ENCODE results near the gene MC3R. TPM values are rescaled to one million over a fixed set of nuclear protein-coding genes. Genes with fewer than 3 reads are reported as not detected.
A peak's percentile ranks its signal among the peaks of the same experiment; 100 is the strongest.
"Not testable (repeated sequence)": the region's sequence is repeated elsewhere in the genome, so short reads cannot be mapped to it uniquely, and the experiment has no call there.

MC3R gene
- total RNA-seq, 2 donors from 2014 or later = not detected

DNA sequence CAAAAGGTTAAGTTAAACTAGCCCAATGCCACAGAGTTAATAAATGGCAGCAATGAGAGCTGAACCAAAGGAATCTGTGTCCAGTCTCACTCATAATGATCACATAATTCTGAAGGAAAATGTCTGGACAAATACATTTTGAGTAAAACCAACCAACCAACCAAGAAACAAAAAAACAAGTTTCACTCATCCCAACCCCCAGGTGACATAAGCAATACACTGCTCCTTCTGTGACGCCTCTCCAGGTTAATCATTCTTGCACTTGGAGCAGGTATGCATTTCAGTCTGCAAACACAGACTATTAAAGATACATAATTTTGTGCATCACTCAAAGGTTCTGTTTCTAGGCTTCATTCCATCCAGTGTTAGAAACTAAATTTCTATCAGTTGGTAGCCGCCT, 35.2 kb upstream of the MC3R start:
- DNase-seq (ENCODE audit: low spot score) = no peak
- no peaks in the 10 kb centered on the region for H3K36me3 ChIP-seq
- intact Hi-C loops (cut with DNase I) = no loop called here
- H3K27ac ChIP-seq = no peak overlapping the region
- 73% methylated on average over 2 of the region's 2 CpGs for WGBS
- H3K4me3 ChIP-seq = no peak overlapping the region
- no peaks in the 10 kb centered on the region for H3K4me1 ChIP-seq (replicated peaks)
- TF ChIP-seq, protein P1, sequence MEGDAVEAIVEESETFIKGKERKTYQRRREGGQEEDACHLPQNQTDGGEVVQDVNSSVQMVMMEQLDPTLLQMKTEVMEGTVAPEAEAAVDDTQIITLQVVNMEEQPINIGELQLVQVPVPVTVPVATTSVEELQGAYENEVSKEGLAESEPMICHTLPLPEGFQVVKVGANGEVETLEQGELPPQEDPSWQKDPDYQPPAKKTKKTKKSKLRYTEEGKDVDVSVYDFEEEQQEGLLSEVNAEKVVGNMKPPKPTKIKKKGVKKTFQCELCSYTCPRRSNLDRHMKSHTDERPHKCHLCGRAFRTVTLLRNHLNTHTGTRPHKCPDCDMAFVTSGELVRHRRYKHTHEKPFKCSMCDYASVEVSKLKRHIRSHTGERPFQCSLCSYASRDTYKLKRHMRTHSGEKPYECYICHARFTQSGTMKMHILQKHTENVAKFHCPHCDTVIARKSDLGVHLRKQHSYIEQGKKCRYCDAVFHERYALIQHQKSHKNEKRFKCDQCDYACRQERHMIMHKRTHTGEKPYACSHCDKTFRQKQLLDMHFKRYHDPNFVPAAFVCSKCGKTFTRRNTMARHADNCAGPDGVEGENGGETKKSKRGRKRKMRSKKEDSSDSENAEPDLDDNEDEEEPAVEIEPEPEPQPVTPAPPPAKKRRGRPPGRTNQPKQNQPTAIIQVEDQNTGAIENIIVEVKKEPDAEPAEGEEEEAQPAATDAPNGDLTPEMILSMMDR (IDR thresholded peaks at IDR 0.05) = no peak
- TF ChIP-seq POLR2A (IDR thresholded peaks at IDR 0.05) (no peak), POLR2AphosphoS5 (IDR thresholded peaks at IDR 0.05) (no peak)
- no peaks in the 10 kb centered on the region for H3K9me3 ChIP-seq
- H3K27me3 ChIP-seq (replicated peaks; ENCODE audit: insufficient read depth) = no peaks in the 10 kb centered on the region

DNA sequence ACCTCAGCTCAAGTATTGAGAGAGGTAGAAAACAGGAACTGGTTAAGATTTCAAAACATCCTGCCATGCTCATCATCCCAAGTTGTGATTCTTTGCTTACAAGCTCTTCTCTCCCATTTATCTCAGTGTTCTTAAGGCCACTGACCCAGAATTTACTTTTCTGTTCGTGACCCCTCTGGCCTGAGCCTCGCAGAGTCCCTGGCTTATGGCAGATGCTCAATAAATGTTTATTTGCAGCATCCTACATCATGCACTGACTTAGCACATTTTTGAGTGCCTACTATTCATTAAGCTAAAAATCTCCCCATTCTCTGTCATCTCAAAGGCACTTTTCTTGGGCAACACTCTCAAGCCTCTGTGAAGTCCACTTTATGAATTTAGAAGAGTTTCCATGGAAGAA, 33.4 kb upstream of the MC3R start:
- TF ChIP-seq, protein P1 (IDR thresholded peaks at IDR 0.05) = no peak
- TF ChIP-seq POLR2AphosphoS5 (IDR thresholded peaks at IDR 0.05) (no peak), POLR2A (IDR thresholded peaks at IDR 0.05) (no peak)
- Histone ChIP-seq H3K9me3 (no peaks in the 10 kb centered on the region), H3K4me3 (no peak overlapping the region), H3K4me1 (replicated peaks) (no peaks in the 10 kb centered on the region), H3K27ac (no peak overlapping the region), H3K36me3 (no peaks in the 10 kb centered on the region), H3K27me3 (replicated peaks; ENCODE audit: insufficient read depth) (no peaks in the 10 kb centered on the region)
- 41% methylated on average over 2 of the region's 2 CpGs for WGBS
- DNase-seq (ENCODE audit: low spot score) = no peak
- intact Hi-C loops (cut with DNase I) = no loop called here

DNA sequence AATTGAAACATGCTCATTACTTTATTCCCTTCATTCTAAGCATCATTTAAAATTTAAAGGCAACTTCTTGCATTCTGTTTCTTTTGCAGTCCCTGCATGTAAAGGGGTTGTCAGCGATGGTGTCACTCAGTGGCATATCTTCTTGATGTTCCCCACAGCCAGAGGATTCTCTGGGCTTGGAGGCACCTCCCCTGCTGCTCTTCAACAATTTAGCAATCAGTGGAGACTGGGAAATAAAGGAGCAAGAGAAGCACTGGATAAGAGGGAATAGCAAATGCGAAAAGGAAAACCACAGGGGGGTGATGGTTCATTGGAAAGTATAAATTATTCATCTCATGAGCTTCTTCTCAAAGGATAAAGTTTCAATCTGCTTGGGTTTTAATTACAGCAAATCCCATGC, 30.7 kb upstream of the MC3R start:
- 70% methylated on average over 2 of the region's 2 CpGs for WGBS
- TF ChIP-seq, protein P1 (IDR thresholded peaks at IDR 0.05) = no peak
- TF ChIP-seq POLR2A (IDR thresholded peaks at IDR 0.05) (no peak), POLR2AphosphoS5 (IDR thresholded peaks at IDR 0.05) (no peak)
- H3K9me3 ChIP-seq = no peaks in the 10 kb centered on the region
- DNase-seq (ENCODE audit: low spot score) = no peak
- H3K4me1 ChIP-seq (replicated peaks) = no peaks in the 10 kb centered on the region
- no peaks in the 10 kb centered on the region for H3K27me3 ChIP-seq (replicated peaks; ENCODE audit: insufficient read depth)
- H3K36me3 ChIP-seq = no peaks in the 10 kb centered on the region
- H3K4me3 ChIP-seq = no peak overlapping the region
- intact Hi-C loops (cut with DNase I) = no loop called here
- no peak overlapping the region for H3K27ac ChIP-seq

DNA sequence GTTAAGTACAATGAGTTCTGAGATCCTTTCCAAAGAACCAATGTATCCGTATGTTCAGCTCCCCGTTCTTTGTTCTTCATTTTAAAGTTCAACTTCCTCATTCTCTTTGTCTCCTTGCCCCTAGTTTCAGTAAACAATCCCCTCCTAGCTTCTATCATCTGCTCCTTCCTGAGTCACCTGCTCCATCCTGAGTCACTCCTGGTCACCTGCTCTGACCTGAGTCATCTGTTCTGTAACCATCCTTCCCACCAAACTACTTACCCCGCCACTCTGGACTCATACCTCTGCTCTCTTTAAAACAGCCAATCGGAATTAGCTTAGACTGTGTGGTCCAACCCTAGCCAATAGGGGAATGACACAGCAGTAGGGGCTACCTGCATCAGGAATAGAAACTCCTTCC, 27.3 kb upstream of the MC3R start:
- DNase-seq (ENCODE audit: low spot score); H3K4me3 ChIP-seq; H3K27me3 ChIP-seq (replicated peaks; ENCODE audit: insufficient read depth); H3K4me1 ChIP-seq (replicated peaks); H3K36me3 ChIP-seq; intact Hi-C loops (cut with DNase I); H3K9me3 ChIP-seq; H3K27ac ChIP-seq: not testable (repeated sequence)
- WGBS = 70% methylated on average over 4 of the region's 4 CpGs

DNA sequence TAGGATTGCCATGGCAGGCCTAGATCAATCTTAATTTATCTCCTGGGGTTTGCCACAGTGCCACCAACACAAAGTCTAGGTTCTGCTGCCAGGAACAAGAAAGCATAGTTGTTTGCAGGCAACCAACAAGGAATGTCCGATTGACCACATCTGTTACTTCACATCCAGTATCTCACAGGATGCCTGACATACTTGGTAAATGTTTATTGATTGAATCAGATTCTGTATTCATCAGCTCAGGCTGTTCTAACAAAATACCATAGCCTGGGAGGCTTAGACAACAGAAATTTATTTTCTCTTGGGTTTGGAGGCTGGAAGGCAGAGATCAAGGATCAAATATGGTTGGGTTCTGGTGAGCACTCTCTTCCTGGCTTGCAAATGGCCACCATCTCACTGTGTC, 26.3 kb upstream of the MC3R start:
- no peak for TF ChIP-seq POLR2A (IDR thresholded peaks at IDR 0.05)
- 85% methylated on average over 1 of the region's 1 CpG for WGBS
- no peaks in the 10 kb centered on the region for H3K4me1 ChIP-seq (replicated peaks)
- no peaks in the 10 kb centered on the region for H3K27me3 ChIP-seq (replicated peaks; ENCODE audit: insufficient read depth)
- H3K27ac ChIP-seq = no peak overlapping the region
- H3K36me3 ChIP-seq = no peaks in the 10 kb centered on the region
- no peak overlapping the region for H3K4me3 ChIP-seq
- no peaks in the 10 kb centered on the region for H3K9me3 ChIP-seq
- intact Hi-C loops (cut with DNase I) = no loop called here
- no peak for DNase-seq (ENCODE audit: low spot score)

DNA sequence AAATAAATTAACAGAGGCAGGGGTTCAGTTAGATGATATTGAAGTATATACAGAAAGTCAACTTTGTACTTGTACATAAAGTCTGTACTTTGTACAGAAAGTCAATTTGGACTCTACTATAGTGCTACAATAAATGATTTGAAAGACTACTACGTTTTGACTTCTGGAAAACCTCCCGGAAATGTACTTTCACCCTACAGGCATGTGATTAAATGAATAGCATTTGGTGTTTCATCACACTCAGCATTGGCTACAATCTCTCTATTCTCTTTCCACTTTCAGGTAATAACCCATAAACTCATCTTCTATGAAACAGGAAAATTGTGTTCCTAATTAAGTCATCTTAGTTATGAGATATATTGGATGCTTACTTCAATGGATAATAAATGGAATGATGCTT, 25.6 kb upstream of the MC3R start:
- peak; percentile 8 for DNase-seq (ENCODE audit: low spot score)
- intact Hi-C loops (cut with DNase I) = no loop called here

More for the DNA sequence above, 25.6 kb upstream of the MC3R start:
- 46% methylated on average over 2 of the region's 2 CpGs for WGBS
- no peak overlapping the region for H3K27ac ChIP-seq
- H3K4me3 ChIP-seq = no peak overlapping the region
- TF ChIP-seq POLR2AphosphoS5 (IDR thresholded peaks at IDR 0.05) (no peak), POLR2A (IDR thresholded peaks at IDR 0.05) (no peak)
- TF ChIP-seq, protein P1 (IDR thresholded peaks at IDR 0.05) = no peak
- no peaks in the 10 kb centered on the region for H3K9me3 ChIP-seq
- H3K4me1 ChIP-seq (replicated peaks) = no peaks in the 10 kb centered on the region
- no peaks in the 10 kb centered on the region for H3K27me3 ChIP-seq (replicated peaks; ENCODE audit: insufficient read depth)
- H3K36me3 ChIP-seq = no peaks in the 10 kb centered on the region

Measured in prostate gland (tissue), 2 donors.